ENCODE measurements around the gene ANXA4. TPM values are rescaled to one million over a fixed set of nuclear protein-coding genes. Genes with fewer than 3 reads are reported as not detected.
"Not testable (repeated sequence)": the region's sequence is repeated elsewhere in the genome, so short reads cannot be mapped to it uniquely, and the experiment has no call there.

ANXA4 gene
- total RNA-seq, 1 donor from 2014 or later = 56.6 TPM

DNA sequence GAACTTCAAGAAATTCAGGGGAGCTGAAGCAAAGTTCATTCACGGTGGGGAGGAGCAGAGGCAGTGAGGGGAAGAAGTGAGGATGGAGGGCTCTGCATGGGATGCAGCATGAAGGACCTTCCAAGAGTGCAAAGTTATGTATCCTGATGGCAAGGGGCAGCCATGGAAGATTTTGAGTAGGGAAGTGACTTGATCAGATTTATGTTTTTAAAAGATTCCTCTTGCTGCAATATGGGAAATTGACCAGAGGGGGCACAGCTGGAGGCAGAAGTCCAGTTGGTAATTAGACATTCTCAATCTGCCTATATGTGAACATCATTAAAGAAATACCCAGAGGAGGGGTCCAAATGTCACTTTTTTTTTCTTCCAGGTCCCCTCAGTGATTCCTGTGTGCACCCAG, 21.5 kb upstream of the ANXA4 start:
- DNase-seq (ENCODE audit: low read depth, low spot score) = no peak

DNA sequence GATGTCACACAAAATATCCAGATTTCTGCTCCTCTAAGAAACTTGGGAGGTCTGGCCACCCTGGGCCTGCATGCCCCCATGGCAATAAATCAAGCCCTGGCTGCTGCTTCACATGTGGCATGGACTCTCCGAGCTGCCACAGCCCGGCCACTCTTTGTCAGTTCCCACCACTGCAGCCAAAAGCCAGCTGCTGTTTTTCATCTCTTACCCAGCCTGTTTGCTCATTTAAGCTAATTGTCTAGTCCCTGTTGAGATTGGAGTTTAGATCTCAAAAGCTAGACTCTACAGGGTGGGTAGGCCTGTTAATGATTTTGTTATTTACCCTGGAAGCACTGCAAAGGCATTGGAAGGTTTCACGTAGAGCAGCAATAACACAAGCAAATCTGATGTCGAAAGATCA, 20.9 kb upstream of the ANXA4 start:
- no peak for DNase-seq (ENCODE audit: low read depth, low spot score)

DNA sequence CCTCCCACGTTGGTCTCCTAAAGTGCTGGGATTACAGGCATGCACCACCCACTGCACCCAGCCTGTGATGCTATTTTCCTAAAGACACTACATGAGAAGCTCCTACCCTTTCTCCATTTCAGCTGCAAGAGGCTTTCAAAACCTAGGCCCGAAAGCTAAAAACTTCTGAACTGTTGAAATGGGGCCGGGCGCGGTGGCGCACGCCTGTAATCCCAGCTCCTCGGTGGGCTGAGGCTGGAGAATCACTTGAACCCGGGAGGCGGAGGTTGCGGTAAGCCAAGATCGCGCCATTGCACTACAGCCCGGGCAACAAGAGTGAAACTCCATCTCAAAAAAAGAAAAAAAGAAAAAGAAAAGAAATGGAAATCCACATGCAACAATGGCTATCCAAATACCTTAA, 18.1 kb upstream of the ANXA4 start:
- no peak for DNase-seq (ENCODE audit: low read depth, low spot score)

DNA sequence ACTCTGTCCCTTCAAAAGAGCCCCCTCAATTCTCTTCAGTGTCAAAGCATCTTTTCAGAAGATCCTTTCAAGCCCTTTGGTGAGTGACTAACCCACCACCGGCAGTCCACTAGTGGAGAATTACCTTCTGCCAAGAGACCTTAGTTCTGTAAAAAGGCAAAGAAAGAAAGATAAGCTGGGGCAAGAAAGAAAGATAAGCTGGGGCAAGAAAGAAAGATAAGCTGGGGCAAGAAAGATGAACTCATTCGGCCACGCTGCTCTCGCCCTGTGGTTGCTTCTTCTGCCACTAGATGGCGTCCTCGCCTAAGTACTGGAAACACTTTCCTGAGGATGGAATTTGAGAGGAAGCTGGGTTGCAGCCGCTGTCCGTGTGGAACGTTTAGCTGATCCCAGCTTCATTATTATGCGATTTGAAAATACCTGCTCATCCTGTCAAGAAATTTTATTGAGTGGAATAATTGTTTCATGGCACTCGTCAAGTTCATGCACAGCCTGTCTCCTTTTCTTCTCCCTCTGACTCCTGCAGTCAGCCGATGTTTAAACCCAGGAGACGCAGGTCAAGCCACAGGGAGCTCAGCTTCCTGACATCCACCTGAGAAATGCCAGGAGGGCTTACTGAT, 17.3 kb upstream of the ANXA4 start:
- no peak for DNase-seq (ENCODE audit: low read depth, low spot score)

DNA sequence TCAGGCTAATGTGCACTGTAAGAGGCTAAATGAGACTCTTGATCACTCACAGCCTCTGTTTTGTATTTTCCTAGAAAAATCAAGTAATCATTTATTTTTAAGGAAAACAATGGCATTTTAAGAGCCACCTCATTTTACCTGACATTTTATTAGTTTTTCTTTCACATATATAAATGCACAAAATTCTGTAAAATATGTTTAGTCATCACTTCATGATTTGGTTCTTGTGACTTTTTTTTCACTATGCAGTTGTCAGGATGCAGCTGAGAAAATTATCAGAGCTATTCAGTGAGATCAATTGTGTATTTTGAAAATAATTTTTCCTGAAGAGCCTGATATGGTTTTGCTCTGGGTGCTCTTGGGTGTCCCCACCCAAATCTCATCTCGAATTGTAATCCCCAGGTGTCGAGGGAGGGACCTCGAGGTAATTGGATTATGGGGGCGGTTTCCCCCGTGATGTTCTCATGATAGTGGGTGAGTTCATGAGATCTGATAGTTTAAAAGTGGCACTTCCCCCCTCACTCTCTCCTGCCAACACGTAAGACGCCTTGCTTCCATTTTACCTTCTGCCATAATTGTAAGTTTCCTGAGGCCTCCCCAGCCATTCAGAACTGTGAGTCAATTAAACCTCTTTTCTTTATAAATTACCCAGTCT, 16.1 kb upstream of the ANXA4 start:
- no peak for DNase-seq (ENCODE audit: low read depth, low spot score)

DNA sequence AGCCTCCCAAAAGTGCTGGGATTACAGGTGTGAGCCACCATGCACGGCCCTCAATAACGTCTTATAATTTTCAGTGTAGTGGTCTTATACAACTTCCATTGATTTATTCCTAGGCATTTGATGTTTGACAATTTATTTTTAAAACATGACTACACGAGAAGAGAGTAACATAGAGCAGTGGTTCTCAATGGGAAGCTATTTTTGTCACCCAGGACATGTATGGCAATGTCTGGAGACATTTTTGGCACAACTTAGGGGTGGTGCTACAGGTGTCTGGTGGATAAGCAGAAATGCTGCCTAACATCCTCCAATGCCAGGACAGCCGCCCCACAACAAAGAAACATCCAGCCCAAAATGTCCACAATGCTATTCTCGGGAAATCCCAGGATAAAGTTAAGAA, 12.7 kb upstream of the ANXA4 start:
- DNase-seq (ENCODE audit: low read depth, low spot score) = no peak

DNA sequence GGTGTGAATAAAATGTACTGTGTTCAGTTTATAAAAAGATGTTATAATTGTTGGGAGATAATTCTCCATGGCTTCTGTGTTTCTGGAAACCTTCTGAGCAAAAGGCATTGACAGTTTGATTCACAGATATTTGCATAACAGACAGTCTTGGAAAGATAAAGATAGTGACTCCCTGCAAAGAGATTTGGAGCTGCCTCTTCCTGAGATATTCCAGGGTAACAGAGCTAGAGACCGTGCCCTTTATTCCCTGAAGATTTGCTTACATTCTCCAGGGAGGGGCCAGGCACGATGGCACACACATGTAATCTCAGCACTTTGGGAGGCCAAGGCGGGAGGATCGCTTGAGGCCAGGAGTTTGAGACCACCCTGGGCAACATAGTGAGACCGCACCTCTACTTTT, 12.2 kb upstream of the ANXA4 start:
- DNase-seq (ENCODE audit: low read depth, low spot score) = no peak

DNA sequence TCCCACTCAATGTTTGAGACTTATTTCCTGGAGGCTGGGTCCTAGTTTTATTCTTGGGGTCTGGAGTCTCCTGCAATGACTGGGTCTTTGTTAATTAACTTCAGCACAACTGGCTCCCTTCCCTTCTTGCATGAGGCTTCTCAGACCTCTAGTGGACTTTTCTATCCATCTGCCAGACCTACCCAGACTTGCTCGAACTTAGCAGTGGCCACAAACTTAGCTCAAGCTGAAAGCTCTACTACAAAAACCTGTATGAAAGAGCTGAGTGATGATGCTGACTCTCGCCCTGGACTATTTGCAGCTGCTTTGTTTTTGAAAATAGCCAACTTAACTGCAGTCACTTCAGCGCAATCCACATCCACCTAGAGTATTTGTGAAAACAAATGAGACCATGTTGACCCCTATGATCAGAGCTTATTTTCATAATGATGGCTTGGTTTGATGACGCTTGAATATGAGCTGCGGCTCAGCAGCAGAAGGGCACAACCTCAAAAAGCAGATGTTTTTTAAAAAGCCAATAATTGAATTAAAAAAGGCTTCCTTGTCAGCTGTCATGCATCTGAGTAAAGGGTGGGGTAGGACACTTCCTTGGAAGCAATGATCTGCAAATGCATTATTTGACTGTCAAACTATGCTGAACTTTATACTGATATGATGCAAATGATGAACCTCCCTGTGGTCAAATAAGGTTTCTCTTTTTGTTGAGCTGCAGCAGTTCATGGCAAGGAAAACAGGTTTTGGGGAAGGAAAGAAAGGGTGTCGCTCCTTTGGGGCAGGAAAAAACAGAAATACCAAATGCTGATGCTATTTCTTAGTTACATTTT, 10.6 kb upstream of the ANXA4 start:
- no peak for DNase-seq (ENCODE audit: low read depth, low spot score)

DNA sequence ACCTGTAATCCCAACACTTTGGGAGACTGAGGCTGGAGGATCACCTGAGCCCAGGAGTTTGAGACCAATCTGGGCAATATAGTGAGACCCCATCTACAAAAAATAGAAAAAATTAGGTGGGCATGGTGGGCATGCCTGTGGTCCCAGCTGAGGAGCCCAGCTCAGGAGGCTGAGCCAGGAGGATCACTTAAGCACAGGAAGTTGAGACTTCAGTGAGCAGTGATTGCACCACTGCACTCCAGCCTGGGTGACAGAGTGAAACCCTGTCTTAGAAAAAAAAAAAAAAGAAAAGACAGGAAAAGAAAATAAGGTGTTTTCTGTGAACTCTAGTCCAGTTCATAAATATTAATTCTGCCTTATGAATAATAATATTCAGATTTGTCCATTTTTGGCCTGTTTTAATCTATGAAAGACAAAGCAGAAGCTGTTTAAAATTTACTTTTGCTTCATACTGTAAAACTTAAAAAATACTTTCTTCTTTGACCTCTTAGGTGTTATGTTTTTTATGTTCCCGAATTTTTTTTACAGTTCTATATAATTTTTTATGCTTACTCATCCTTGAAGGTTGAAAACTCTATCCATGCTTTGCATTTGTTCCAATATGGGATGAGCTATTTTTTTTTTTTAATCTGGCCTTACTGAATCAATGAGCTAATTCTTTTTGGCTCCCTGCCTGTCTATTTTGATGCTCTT, 8.4 kb upstream of the ANXA4 start:
- no peak for DNase-seq (ENCODE audit: low read depth, low spot score)

DNA sequence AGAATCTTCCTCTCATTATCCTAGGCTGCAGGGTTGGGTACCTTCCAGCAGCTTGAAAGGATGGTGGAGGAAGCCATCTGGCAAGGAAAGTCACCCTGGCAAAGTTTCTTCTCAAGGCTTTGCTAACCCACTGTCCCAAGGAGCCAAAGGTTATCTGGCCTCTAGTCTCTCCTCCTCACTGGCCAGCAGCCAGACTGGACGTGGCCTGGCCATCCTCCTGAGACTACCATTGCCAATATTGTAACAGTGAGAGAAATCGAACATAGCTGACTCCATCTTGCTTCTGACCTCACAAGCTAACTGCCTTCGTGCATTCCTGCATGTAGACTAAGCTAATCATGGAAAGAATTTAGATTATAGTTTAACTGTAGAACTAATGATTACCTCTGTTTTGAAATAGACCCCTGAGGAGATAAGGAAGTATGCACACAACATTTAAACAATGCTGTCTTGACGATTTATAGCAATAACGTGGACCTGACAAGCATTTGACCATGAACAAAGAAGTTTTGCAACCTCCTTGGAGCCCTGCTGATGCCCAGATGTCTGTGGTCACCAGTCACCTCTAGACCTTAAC, 7.8 kb upstream of the ANXA4 start:
- no peak for DNase-seq (ENCODE audit: low read depth, low spot score)

DNA sequence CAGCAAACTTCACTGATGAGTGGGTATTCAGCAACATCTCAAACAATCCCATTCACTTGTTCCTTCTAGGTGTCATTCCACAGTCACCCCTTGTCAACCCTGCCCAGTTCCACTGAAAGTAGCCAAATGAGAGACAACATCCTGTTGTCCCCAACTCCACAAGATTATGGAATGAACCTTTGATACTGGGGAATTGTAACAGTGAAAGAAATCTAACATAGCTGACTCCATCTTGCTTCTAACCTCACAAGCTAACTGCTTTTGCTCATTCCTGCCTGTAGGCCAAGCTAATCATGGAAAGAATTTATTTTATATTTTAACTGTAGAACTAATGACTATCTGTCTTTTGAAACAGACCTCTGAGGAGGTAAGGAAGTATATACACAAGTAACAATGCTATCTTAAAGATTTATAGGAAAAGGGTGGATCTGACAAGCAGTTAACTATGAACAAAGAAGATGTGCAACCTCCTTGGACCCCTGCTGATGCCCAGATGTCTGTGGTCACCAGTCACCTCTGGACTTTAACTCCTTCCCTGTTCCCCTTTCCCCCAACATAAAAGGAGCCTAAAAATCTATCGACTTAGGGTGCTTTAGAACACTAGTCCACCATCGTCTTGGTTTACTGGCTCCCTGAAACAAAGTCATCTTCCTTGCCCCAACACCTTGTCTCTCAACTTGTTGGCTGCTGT, 6.9 kb upstream of the ANXA4 start:
- no peak for DNase-seq (ENCODE audit: low read depth, low spot score)

DNA sequence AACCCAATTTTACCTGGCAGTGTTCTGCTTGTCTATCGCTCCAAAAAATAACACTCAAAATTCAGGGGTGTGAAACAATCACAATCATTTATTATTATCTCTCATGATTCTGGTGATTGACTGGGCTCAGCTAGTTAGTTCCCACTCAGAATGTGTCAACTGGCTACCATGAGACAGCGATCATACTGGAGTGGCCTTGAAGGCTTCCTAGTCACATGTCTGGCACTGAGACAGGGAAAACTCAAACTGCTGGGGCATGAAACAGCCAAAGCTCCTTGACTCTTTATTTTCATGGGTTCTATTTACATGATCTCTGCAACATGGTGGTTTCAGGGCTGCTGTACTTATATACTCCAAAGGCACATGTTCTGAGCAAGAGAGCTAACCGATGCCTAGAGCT, 6.2 kb upstream of the ANXA4 start:
- no peak for DNase-seq (ENCODE audit: low read depth, low spot score)

DNA sequence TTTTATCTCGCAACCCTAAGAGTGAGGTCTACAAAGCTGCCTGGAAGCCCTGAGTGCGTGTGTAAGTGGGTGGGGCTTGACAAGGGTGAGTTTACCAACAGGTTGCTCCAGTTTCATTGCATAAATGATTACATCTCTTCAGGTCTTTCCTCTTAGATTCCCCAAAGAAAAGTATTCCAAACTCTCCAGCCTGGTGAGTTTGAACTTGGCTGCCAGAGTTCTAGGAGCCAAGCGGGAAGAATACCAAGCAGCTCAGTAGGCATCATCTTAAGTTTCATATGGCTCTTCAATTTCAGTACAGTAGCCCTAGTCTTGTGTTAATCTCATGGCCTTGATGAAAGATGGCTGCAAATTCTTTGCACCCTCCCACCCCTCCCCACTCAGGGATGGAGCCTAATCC, 3.8 kb upstream of the ANXA4 start:
- DNase-seq (ENCODE audit: low read depth, low spot score) = not testable (repeated sequence)

DNA sequence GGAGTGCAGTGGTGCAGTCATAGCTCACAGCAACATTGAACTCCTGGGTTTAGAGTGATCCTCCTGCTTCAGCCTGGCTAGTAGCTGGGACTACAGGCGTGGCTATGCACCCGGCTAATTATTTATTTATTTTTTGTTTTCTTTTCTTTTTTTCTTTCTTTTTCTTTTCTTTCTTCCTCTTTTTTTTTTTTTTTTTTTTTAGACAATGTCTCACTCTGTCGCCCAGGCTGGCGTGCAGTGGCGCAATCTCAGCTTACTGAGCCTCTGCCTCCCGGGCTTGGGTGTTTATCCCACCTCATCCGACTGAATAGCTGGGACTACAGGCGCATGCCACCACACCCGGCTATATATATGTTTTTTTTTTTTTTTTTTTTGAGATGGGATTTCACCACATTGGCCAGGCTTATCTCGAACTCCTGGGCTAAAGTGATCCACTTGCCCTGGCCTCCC, 1.4 kb upstream of the ANXA4 start:
- DNase-seq (ENCODE audit: low read depth, low spot score) = no peak

DNA sequence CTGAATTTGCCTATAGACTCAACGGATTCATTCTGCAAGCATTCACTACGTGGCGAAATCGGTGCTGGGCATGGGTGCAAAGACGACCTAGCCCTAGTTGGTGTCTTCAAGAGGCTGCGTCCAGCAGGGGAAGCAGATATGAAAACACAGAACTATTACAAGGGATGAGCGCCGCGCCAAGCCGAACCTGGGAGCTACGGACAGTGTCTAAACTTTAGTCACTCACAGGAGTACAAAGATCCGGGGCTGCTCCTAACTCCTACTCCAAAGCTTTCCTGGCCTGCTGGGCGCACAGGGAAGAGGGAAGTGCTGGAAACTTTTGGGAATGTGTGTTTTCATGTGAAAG, 732 bp upstream of the ANXA4 start:
- DNase-seq (ENCODE audit: low read depth, low spot score) = no peak

DNA sequence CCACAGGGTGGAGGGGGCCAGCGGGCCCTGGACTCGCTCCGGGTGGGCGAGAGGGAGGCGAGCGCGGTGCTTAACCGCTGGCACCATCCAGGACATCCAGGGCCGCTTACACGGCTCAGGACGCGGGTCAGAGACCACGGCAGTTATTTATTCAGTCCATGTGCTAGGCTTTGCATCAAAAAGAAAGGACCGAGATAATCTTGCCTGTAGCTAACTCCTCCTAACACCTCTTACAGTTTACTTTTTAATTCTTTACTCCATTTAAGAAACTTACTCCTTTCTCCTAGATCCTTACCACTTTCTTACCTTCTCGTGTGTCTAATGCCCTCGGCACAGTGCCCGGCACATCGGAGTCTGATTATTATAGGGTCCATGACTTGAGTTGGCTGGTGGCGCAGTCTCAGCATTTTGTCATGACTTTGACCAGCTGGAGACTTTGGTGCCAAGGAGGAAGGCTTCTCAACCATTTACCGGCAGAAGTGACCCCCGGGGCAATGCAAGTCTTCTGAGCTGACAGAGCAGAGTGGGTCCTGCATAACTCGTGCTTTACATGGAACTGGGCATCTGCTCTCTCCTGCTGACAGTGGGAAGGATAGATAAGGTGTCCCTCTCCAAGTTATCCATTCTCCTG, 503 bp downstream of the ANXA4 start:
- no peak for DNase-seq (ENCODE audit: low read depth, low spot score)

DNA sequence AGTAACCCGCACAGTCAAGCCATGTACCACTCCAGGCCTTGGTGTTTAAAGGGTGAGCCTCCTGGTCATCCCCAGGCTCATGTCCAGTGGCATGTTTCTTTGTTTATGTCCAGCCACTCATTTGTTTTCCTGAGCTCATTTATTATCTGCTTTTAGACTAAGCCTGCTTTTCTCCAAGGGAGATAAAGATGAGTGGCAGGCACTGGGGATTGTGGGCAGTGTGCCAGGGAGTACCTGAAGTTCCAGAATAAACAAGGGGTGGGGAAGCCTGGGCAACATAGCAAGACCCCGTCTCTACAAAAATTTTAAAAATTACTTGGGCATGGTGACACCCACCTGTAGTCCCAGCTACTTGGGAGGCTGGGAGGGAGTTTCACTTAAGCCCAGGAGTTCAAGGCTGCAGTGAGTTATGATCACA, 1.9 kb downstream of the ANXA4 start:
- DNase-seq (ENCODE audit: low read depth, low spot score) = no peak

DNA sequence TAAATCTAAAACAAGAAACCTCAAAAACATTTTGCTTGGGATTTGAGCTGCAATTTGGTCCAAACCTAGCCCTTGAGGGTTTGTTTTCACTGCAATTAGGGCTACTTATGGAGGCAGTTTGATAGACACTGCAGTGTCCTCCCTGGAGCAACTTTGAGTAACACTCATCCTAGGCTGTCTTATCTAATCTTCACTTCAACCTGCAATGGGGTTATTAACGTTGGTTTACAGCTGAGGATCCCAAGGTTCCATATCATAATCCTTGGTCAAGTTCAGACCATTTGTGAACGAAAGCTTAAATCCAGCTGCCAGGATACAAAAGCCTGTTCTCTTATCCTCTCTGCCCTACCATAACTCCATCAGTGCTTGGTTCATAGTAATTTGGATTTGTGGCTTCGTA, 2.5 kb downstream of the ANXA4 start:
- no peak for DNase-seq (ENCODE audit: low read depth, low spot score)

DNA sequence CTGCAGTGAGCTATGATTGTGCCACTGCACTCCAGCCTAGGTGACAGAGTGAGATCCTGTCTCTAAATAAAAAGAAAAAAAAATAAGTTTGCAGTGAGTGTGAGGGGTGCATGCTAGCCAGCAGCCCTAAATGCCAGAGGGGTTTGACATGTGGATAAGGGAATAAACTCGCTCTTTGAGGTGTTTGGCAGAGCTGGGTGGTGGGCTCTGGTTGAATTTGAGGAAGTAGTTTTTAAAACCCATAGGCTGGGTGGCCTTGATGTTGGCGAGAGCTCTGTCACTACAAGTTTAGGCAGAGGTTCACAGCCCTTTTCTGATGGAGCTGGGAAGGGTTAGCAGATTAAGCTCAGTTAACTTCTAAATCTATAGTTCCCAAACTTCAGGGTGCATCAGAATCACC, 3.1 kb downstream of the ANXA4 start:
- DNase-seq (ENCODE audit: low read depth, low spot score) = no peak

DNA sequence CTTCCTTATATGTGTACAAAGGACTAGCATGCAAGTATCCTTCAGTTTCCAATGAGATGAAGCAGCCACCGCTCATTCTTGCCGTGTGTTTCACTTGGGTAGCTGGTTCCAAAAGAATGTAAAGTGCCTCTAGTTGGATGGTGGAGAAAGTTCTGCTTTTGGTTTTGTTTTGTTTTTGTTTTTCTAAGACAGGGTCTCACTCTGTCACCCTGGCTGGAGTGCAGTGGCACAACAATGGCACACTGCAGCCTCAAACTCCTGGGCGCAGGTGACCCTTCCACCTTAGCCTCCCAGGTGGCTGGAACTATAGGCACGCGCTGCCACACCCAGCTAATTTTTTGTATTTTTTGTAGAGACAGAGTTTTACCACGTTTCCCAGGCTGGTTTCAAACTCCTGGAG, 8.3 kb downstream of the ANXA4 start:
- DNase-seq (ENCODE audit: low read depth, low spot score) = no peak
